Smooth muscle cell (in vitro differentiated cells): ENCODE measurements around the gene CCND1. TPM values are rescaled to one million over a fixed set of nuclear protein-coding genes. Genes with fewer than 3 reads are reported as not detected.

Source experiments
- DNase-seq: peaks from one replicate; lab custom pipeline; 2025; ENCODE audit not compliant: unreplicated experiment; lab: John Stamatoyannopoulos, UW
- H2AFZ ChIP-seq: fragments of 200-600 bp; sonication (generic); 2 replicates; pipeline ENCODE4 v1.6.0; 2016; ENCODE audit warnings: antibody characterized with exemption, low read depth, mild to moderate bottlenecking
- H3F3A ChIP-seq: fragments of 200-600 bp; sonication (generic); 2 replicates; pipeline ENCODE4 v1.6.0; 2017; ENCODE audit warnings: antibody characterized with exemption, low read depth
- H3K27ac ChIP-seq: fragments of 200-600 bp; sonication (generic); 2 replicates; pipeline ENCODE4 v1.5.1; 2016; ENCODE audit warnings: low read depth, mild to moderate bottlenecking
- H3K27me3 ChIP-seq: fragments of 200-600 bp; sonication (generic); 2 replicates; pipeline ENCODE4 v1.6.1; 2016; ENCODE audit warnings: low read depth, mild to moderate bottlenecking
- H3K36me3 ChIP-seq: fragments of 200-600 bp; sonication (generic); 2 replicates; pipeline ENCODE4 v1.5.1; 2016; ENCODE audit warnings: low read depth
- H3K4me1 ChIP-seq: fragments of 200-600 bp; sonication (generic); 2 replicates; pipeline ENCODE4 v1.5.1; 2016; ENCODE audit warnings: low read depth
- H3K4me2 ChIP-seq: fragments of 200-600 bp; sonication (generic); 2 replicates; pipeline ENCODE4 v1.6.0; 2016; ENCODE audit warnings: mild to moderate bottlenecking
- H3K4me3 ChIP-seq: fragments of 200-600 bp; sonication (generic); 2 replicates; pipeline ENCODE4 v1.5.1; 2016; ENCODE audit warnings: mild to moderate bottlenecking
- H3K79me2 ChIP-seq: fragments of 200-600 bp; sonication (generic); 2 replicates; pipeline ENCODE4 v1.6.0; 2016; ENCODE audit warnings: low read depth, mild to moderate bottlenecking
- H3K9ac ChIP-seq: fragments of 200-600 bp; sonication (generic); 2 replicates; pipeline ENCODE4 v1.6.0; 2016; ENCODE audit warnings: low read depth
- H3K9me3 ChIP-seq: fragments of 200-600 bp; sonication (generic); replicated peaks from 2 replicates; pipeline ENCODE4 v1.5.1; 2016; ENCODE audit warnings: low read depth
- H4K20me1 ChIP-seq: fragments of 200-600 bp; sonication (generic); 2 replicates; pipeline ENCODE4 v1.6.0; 2016; ENCODE audit warnings: low read depth
- CTCF ChIP-seq: fragments of 200-600 bp; sonication (generic); IDR thresholded peaks from 2 replicates; pipeline ENCODE4 v1.5.1; 2017; ENCODE audit warnings: borderline replicate concordance, mild to moderate bottlenecking, antibody characterized with exemption; ENCODE audit not compliant: insufficient read depth, poor library complexity, severe bottlenecking
- WGBS: methylation state at CpG from one replicate; pipeline ENCODE4 v1.1.7; 2016; ENCODE audit warnings: low lambda C conversion rate; 5-methylcytosine and 5-hydroxymethylcytosine counted together
- polyA plus RNA-seq: library from polyadenylated mRNA; unstranded; fragments of >200 nt; fragmentation: Nextera tagmentation; extraction: Ambion mirVana; gene quantifications from 2 replicates; pipeline ENCODE4 v1.2.1, GENCODE V29; 2016
- total RNA-seq: library from RNA; depleted of rRNA; stranded (reverse); fragments of >200 nt; gene quantifications from 2 replicates; pipeline ENCODE4 v1.2.3, GENCODE V29; 2014

The CCND1 gene
- total and polyA plus RNA-seq, 2 experiments from 2014 or later: 281 to 482 TPM

GRCh38 chr11:69647761-69648497, 7.0 kb downstream of the CCND1 start:
- H3K27ac ChIP-seq: no peak overlapping the region

GRCh38 chr11:69648679-69649575, 8.0 kb downstream of the CCND1 start:
- Histone ChIP-seq H3K9ac (no peak overlapping the region), H3K9me3 (no peaks in the 10 kb centered on the region), H3K4me1 (peaks cover 15% of the 10 kb centered on the region), H3K4me3 (no peak overlapping the region), H3K27ac (no peak overlapping the region), H2AFZ (no peak overlapping the region), H3K4me2 (no peak overlapping the region), H4K20me1 (peaks cover 100% of the 10 kb centered on the region), H3K79me2 (peaks cover 54% of the 10 kb centered on the region), H3K27me3 (no peaks in the 10 kb centered on the region), H3K36me3 (peaks cover 19% of the 10 kb centered on the region), H3F3A (peaks cover 32% of the 10 kb centered on the region)
- TF ChIP-seq CTCF: no peak
- WGBS: 96% methylated on average over 37 of the region's 37 CpGs
- no peak for DNase-seq

More at GRCh38 chr11:69647761-69648497, 7.0 kb downstream of the CCND1 start:
- no peak for TF ChIP-seq CTCF
- DNase-seq: no peak
- Histone ChIP-seq H2AFZ (no peak overlapping the region), H4K20me1 (peaks cover 100% of the 10 kb centered on the region), H3K79me2 (peaks cover 64% of the 10 kb centered on the region), H3K9me3 (no peaks in the 10 kb centered on the region), H3K9ac (no peak overlapping the region), H3K4me3 (no peak overlapping the region), H3K4me1 (peaks cover 20% of the 10 kb centered on the region), H3F3A (peaks cover 36% of the 10 kb centered on the region), H3K4me2 (no peak overlapping the region), H3K27me3 (no peaks in the 10 kb centered on the region), H3K36me3 (peaks cover 19% of the 10 kb centered on the region)
- 95% methylated on average over 28 of the region's 28 CpGs for WGBS

GRCh38 chr11:69649576-69649900, 8.6 kb downstream of the CCND1 start:
- Histone ChIP-seq H3F3A (peaks cover 31% of the 10 kb centered on the region), H3K9me3 (no peaks in the 10 kb centered on the region), H3K4me2 (no peak overlapping the region), H3K27me3 (no peaks in the 10 kb centered on the region), H3K9ac (no peak overlapping the region), H4K20me1 (peaks cover 98% of the 10 kb centered on the region), H3K4me3 (no peak overlapping the region), H3K79me2 (peaks cover 48% of the 10 kb centered on the region), H3K36me3 (peaks cover 19% of the 10 kb centered on the region), H3K27ac (no peak overlapping the region), H3K4me1 (peaks cover 10% of the 10 kb centered on the region), H2AFZ (no peak overlapping the region)
- no peak for DNase-seq
- 97% methylated on average over 10 of the region's 10 CpGs for WGBS
- no peak for TF ChIP-seq CTCF
